ENCODE measurements around the gene CITED2.

- TF ChIP-seq, protein P1, sequence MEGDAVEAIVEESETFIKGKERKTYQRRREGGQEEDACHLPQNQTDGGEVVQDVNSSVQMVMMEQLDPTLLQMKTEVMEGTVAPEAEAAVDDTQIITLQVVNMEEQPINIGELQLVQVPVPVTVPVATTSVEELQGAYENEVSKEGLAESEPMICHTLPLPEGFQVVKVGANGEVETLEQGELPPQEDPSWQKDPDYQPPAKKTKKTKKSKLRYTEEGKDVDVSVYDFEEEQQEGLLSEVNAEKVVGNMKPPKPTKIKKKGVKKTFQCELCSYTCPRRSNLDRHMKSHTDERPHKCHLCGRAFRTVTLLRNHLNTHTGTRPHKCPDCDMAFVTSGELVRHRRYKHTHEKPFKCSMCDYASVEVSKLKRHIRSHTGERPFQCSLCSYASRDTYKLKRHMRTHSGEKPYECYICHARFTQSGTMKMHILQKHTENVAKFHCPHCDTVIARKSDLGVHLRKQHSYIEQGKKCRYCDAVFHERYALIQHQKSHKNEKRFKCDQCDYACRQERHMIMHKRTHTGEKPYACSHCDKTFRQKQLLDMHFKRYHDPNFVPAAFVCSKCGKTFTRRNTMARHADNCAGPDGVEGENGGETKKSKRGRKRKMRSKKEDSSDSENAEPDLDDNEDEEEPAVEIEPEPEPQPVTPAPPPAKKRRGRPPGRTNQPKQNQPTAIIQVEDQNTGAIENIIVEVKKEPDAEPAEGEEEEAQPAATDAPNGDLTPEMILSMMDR (IDR thresholded peaks at IDR 0.05) = no peak
- TF ChIP-seq POLR2A (IDR thresholded peaks at IDR 0.05) = no peak
Observed at GRCh38 chr6:139354189-139354588, 20.3 kb downstream of the CITED2 start.

Measured in body of pancreas (tissue), 4 donors.